ENCODE data around the gene ABCG1.
"Not testable (repeated sequence)": the region's sequence is repeated elsewhere in the genome, so short reads cannot be mapped to it uniquely, and the experiment has no call there.

Gene ABCG1

GRCh38 chr21:42292563-42293142 is 73.7 kb downstream of the ABCG1 start:
- DNase-seq: not testable (repeated sequence)

GRCh38 chr21:42293649-42294272 is 74.8 kb downstream of the ABCG1 start:
- no peak for DNase-seq

- DNase-seq: no peak
Observed at GRCh38 chr21:42294273-42294880, 75.4 kb downstream of the ABCG1 start.

GRCh38 chr21:42295845-42296244 is 76.9 kb downstream of the ABCG1 start:
- no peak for DNase-seq

- no peak for DNase-seq
Observed at GRCh38 chr21:42296501-42296900, 77.6 kb downstream of the ABCG1 start.

- no peak for DNase-seq
Observed at GRCh38 chr21:42297377-42297776, 78.4 kb downstream of the ABCG1 start.

- DNase-seq: no peak
Observed at GRCh38 chr21:42298237-42298636, 79.3 kb downstream of the ABCG1 start.

- DNase-seq: no peak
Observed at GRCh38 chr21:42298657-42299056, 79.7 kb downstream of the ABCG1 start.

GRCh38 chr21:42299324-42300044 is 80.5 kb downstream of the ABCG1 start:
- DNase-seq: no peak

- no peak for DNase-seq
Observed at GRCh38 chr21:42300045-42300583, 81.2 kb downstream of the ABCG1 start.

GRCh38 chr21:42300956-42301355 is 82.0 kb downstream of the ABCG1 start:
- DNase-seq: no peak

GRCh38 chr21:42301371-42302075 is 82.6 kb downstream of the ABCG1 start:
- no peak for DNase-seq

- DNase-seq: no peak
Observed at GRCh38 chr21:42302076-42302650, 83.2 kb downstream of the ABCG1 start.

GRCh38 chr21:42302794-42303193 is 83.9 kb downstream of the ABCG1 start:
- no peak for DNase-seq

GRCh38 chr21:42303443-42303842 is 84.5 kb downstream of the ABCG1 start:
- no peak for DNase-seq

- peak; percentile 17 for DNase-seq
Observed at GRCh38 chr21:42304556-42305454, 85.9 kb downstream of the ABCG1 start.

GRCh38 chr21:42305707-42306147 is 86.8 kb downstream of the ABCG1 start:
- no peak for DNase-seq

- DNase-seq: no peak
Observed at GRCh38 chr21:42306366-42307035, 87.6 kb downstream of the ABCG1 start.

GRCh38 chr21:42307106-42307505 is 88.2 kb downstream of the ABCG1 start:
- no peak for DNase-seq

GRCh38 chr21:42308161-42308913 is 89.4 kb downstream of the ABCG1 start:
- no peak for DNase-seq
